Right lobe of liver (tissue), 6 donors: ENCODE results near the gene GPR176. TPM values are rescaled to one million over a fixed set of nuclear protein-coding genes. Genes with fewer than 3 reads are reported as not detected.

Experiments used
- ATAC-seq, 4 donors: fragments of 200-7000 bp; cut with Tn5 transposase; one replicate each; pipeline ENCODE4 v1.9.1; 2020; ENCODE audit warnings: mild to moderate bottlenecking in 4 of 4, moderate library complexity in 4 of 4
- DNase-seq, 3 donors: peaks; one replicate each; pipeline ENCODE4 v3.0.0-alpha.2; 2020
- H3K27ac ChIP-seq, 3 donors: fragments of 200-600 bp; one replicate each; pipeline ENCODE4 v1.8.0; 2022
- H3K27me3 ChIP-seq, 2 donors: fragments of 200-600 bp; one replicate each; pipeline ENCODE4 v1.8.0; 2022
- H3K36me3 ChIP-seq, 4 donors: fragments of 200-600 bp; sonication (generic) in 1 of 4; one replicate each; pipeline versions ENCODE4 v1.5.1 to v1.8.0; 2017 to 2022; ENCODE audit warnings: control low read depth in 1 of 4
- H3K4me1 ChIP-seq, 4 donors: fragments of 200-600 bp; sonication (generic) in 1 of 4; one replicate each; pipeline versions ENCODE4 v1.5.1 to v1.8.0; 2017 to 2022; ENCODE audit warnings: control low read depth in 1 of 4
- H3K4me3 ChIP-seq, 3 donors: fragments of 200-600 bp; one replicate each; pipeline ENCODE4 v1.8.0; 2022
- H3K9me3 ChIP-seq, 4 donors: fragments of 200-600 bp; sonication (generic) in 1 of 4; one replicate each; pipeline versions ENCODE4 v1.5.1 to v1.8.0; 2017 to 2022; ENCODE audit warnings: control low read depth in 1 of 4
- POLR2A ChIP-seq: fragments of 450-650 bp; IDR thresholded peaks from one replicate; pipeline ENCODE4 v1.6.1; 2017; ENCODE audit warnings: antibody characterized with exemption, mild to moderate bottlenecking
- WGBS: methylation state at CpG from one replicate; pipeline ENCODE4 v1.1.6; 2018; ENCODE audit warnings: low coverage, low lambda C conversion rate; ENCODE audit not compliant: insufficient coverage; ENCODE audit errors: missing lambda C conversion rate; 5-methylcytosine and 5-hydroxymethylcytosine counted together
- intact Hi-C, 2 donors: fragments of 100-400 bp; cut with DNase I; formaldehyde crosslinking; loops; one replicate each; pipeline versions ENCODE4 v1.11.2 to v1.14.1; 2022
- total RNA-seq, 6 experiments: library from RNA; depleted of rRNA in 2 of 6; stranded (reverse); fragments of >200 nt in 2 of 6; fragmentation: NEBNext Ultra II Directional in 3 of 6; extraction: Animal tissue kit (Norgen Biotek cat#: 25700) in 3 of 6; gene quantifications; one replicate each; pipeline versions ENCODE4 v1.1.0 to v1.2.4, GENCODE V29; 2016 to 2023
- TF ChIP-seq, protein P1 (sequence below), 4 donors: fragments of 200-600 bp in 3 of 4; fragments of 450-650 bp in 1 of 4; IDR thresholded peaks; one replicate each; pipeline versions ENCODE4 v1.5.1 to v1.8.0; 2016 to 2022; ENCODE audit warnings: antibody characterized with exemption in 4 of 4, mild to moderate bottlenecking in 2 of 4
- donor health status: DM: no; HTN: yes; CAD: no.
- donor health status: DM: no; HTN: no; CAD: no.
- donor health status: DM: no; HTN: no; CAD: no.
- donor health status: DM: no; HTN: yes; CAD: no.
- donor health status: DM: no; HTN: yes; CAD: no.

Gene GPR176
- total RNA-seq, 6 experiments from 2014 or later: 0.59 to 2.1 (median 1.3) TPM

DNA sequence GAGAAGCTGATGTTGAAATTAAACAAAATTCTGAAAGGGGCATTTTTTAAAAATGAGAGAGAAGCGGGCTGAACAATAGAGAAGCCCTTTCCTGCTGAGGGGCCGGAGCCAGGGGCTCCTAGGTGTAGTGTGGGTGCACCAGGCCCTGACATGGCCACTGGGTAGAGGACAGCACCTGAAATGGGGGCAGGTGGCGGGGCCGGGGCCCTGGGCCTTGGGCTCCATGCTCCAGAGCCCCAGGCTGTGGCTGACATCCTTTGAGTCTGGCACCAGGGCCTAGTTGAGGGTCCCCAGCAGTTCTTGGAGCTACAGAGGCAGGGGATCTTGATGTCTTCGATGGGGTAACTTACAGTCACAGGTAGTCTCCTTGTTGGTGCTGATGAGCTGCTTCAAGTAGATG lies 6.5 kb upstream of the GPR176 start:
- no peaks in the 10 kb centered on the region for H3K36me3 ChIP-seq
- intact Hi-C loops: no loop called here
- WGBS: 95% methylated on average over 2 of the region's 5 CpGs

DNA sequence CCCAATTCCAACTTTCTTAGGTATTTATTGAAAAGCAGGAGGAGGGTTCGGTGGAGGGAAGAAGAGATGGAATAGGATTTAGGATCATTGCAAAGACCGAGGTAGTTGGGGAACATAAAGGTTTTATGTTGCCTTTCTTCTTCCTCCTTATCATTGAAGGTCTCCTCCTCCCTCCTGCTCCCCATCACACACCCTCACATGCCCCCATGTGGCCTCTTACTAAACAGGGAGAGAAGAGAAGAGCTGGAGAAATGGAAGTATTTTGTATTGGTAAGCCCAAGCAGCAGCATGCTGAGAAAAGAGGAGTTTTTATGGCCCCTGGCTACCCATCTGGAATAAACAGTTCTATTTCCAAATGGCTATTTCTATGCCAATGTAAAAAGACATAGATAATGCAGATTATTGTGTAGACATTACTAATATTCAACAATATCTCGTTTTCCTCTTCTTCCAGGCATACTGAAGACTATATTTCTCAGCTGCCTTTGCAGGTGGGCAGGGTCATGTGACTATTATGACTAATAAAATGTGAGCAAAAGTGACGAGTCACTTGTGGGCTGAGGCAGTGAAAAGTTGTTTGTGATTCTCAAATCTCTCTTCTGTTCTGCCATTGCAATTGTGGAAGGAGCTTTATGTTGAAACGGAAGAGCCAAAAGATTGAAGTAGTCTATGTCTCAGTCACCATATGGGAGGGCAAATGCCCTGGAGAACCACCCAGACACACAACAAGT lies 5.2 kb upstream of the GPR176 start:
- no peak for DNase-seq
- Histone ChIP-seq H3K9me3 (no peaks in the 10 kb centered on the region), H3K4me1 (peaks cover 0 to 4% (median 0%) of the 10 kb centered on the region in 4 donors), H3K4me3 (no peak overlapping the region), H3K36me3 (no peaks in the 10 kb centered on the region), H3K27ac (no peak overlapping the region), H3K27me3 (no peaks in the 10 kb centered on the region)
- TF ChIP-seq POLR2A: no peak
- TF ChIP-seq, protein P1, sequence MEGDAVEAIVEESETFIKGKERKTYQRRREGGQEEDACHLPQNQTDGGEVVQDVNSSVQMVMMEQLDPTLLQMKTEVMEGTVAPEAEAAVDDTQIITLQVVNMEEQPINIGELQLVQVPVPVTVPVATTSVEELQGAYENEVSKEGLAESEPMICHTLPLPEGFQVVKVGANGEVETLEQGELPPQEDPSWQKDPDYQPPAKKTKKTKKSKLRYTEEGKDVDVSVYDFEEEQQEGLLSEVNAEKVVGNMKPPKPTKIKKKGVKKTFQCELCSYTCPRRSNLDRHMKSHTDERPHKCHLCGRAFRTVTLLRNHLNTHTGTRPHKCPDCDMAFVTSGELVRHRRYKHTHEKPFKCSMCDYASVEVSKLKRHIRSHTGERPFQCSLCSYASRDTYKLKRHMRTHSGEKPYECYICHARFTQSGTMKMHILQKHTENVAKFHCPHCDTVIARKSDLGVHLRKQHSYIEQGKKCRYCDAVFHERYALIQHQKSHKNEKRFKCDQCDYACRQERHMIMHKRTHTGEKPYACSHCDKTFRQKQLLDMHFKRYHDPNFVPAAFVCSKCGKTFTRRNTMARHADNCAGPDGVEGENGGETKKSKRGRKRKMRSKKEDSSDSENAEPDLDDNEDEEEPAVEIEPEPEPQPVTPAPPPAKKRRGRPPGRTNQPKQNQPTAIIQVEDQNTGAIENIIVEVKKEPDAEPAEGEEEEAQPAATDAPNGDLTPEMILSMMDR (IDR thresholded peaks at IDR 0.05): no peak
- 73% methylated on average over 5 of the region's 5 CpGs for WGBS
- intact Hi-C loops: no loop called here
- ATAC-seq: no peak

More for the DNA sequence above, 6.5 kb upstream of the GPR176 start:
- no peaks in the 10 kb centered on the region for H3K27me3 ChIP-seq
- DNase-seq (no peak), ATAC-seq (no peak)
- no peak overlapping the region for H3K27ac ChIP-seq
- H3K4me1 ChIP-seq: no peaks in the 10 kb centered on the region
- H3K4me3 ChIP-seq: no peak overlapping the region
- TF ChIP-seq POLR2A: no peak
- TF ChIP-seq, protein P1 (IDR thresholded peaks at IDR 0.05): no peak
- H3K9me3 ChIP-seq: no peaks in the 10 kb centered on the region

DNA sequence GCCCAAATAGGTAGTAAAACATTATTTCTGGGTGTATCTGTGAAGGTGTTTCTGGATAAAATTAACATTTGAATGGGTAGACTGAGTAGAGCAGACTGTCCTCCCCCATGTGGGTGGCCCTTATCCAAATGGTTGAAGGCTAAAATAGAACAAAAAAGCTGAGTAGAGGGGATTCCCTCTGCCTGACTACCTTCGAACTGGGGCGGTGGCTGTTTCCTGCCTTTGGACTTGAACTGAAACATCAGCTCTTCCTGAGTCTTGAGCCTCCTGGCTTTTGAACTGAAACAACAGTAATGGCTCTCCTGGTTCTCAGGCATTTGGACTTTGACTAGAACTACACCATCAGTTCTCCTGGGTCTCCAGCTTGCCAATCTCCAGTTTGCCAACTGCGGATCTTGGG lies 4.4 kb upstream of the GPR176 start:
- ATAC-seq: no peak
- no peaks in the 10 kb centered on the region for H3K36me3 ChIP-seq
- DNase-seq: no peak
- peaks cover 0 to 13% (median 0%) of the 10 kb centered on the region in 4 donors for H3K4me1 ChIP-seq
- no peak overlapping the region for H3K27ac ChIP-seq
- no peak overlapping the region for H3K4me3 ChIP-seq
- 64% methylated on average over 2 of the region's 3 CpGs for WGBS
- TF ChIP-seq, protein P1 (IDR thresholded peaks at IDR 0.05): no peak
- TF ChIP-seq POLR2A: no peak
- intact Hi-C loops: no loop called here
- no peaks in the 10 kb centered on the region for H3K27me3 ChIP-seq
- H3K9me3 ChIP-seq: no peaks in the 10 kb centered on the region

DNA sequence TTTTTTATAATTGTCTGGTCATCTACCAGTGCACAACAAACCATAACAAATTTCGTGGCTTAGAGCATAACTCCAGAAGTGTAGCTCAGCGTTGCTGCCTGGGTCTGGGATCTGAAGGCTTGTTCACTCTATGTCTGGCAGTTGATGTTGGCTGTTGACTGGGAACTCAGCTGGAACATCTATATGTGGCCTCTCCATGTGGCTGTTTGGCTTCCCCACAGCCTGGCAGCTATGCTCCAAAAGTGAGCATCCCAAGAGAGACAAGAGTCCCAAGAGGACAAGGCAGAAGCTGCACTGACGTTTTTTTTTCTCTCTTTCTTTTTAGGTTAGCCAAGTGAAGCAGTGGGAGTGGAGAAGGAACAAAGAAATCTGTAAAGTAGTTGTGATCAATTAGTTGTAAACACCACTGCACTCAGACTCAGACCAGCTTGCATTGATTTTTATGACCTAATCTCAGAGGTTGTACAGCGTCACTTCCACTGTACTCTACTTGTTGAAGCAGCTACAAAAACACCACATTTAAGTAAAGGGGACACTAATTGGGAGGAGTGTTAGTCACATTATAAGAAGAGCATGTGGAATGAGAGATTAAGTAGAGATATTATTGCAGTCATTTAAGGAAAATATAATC lies 2.5 kb upstream of the GPR176 start:
- H3K9me3 ChIP-seq: no peaks in the 10 kb centered on the region
- no peak overlapping the region for H3K4me3 ChIP-seq
- H3K27ac ChIP-seq: no peak overlapping the region
- H3K4me1 ChIP-seq: peaks cover 0 to 14% (median 0%) of the 10 kb centered on the region in 4 donors
- TF ChIP-seq POLR2A: no peak
- TF ChIP-seq, protein P1 (IDR thresholded peaks at IDR 0.05): no peak
- DNase-seq (no peak), ATAC-seq (no peak)
- H3K36me3 ChIP-seq: no peaks in the 10 kb centered on the region
- intact Hi-C loops: no loop called here
- 51% methylated on average over 4 of the region's 4 CpGs for WGBS
- H3K27me3 ChIP-seq: peaks cover 0 to 3% of the 10 kb centered on the region in 2 donors
